Glutamatergic neuron (in vitro differentiated cells): Measurements from ENCODE around the gene C1orf210. TPM values are rescaled to one million over a fixed set of nuclear protein-coding genes. Genes with fewer than 3 reads are reported as not detected.
A peak's percentile ranks its signal among the peaks of the same experiment; 100 is the strongest.

Experiments
- DNase-seq: peaks from one replicate; pipeline ENCODE4 v3.0.0; 2022
- H3K27ac Mint-ChIP-seq: one replicate; pipeline ENCODE4 v1.8.0; 2020; ENCODE audit warnings: mild to moderate bottlenecking, mixed read lengths, inconsistent platforms; ENCODE audit not compliant: unreplicated experiment
- H3K27me3 Mint-ChIP-seq: one replicate; pipeline ENCODE4 v1.8.0; 2020; ENCODE audit warnings: mild to moderate bottlenecking, moderate library complexity, mixed read lengths, inconsistent platforms; ENCODE audit not compliant: unreplicated experiment
- H3K36me3 Mint-ChIP-seq: one replicate; pipeline ENCODE4 v1.8.0; 2020; ENCODE audit warnings: mild to moderate bottlenecking, mixed read lengths, inconsistent platforms; ENCODE audit not compliant: unreplicated experiment
- H3K4me1 Mint-ChIP-seq: one replicate; pipeline ENCODE4 v1.8.0; 2020; ENCODE audit warnings: mild to moderate bottlenecking, low read depth, mixed read lengths, inconsistent platforms; ENCODE audit not compliant: unreplicated experiment
- H3K4me3 Mint-ChIP-seq: one replicate; pipeline ENCODE4 v1.8.0; 2020; ENCODE audit warnings: mild to moderate bottlenecking, mixed read lengths, inconsistent platforms; ENCODE audit not compliant: unreplicated experiment
- H3K9me3 Mint-ChIP-seq: one replicate; pipeline ENCODE4 v1.8.0; 2020; ENCODE audit warnings: mild to moderate bottlenecking, moderate library complexity, mixed read lengths, inconsistent platforms; ENCODE audit not compliant: unreplicated experiment
- total RNA-seq: library from RNA; stranded (reverse); fragmentation: NEBNext Ultra II Directional; extraction: Animal tissue kit (Norgen Biotek cat#: 25700); gene quantifications from one replicate; pipeline ENCODE4 v1.2.1, GENCODE V29; 2021; ENCODE audit not compliant: unreplicated experiment
- TF ChIP-seq, protein P1 (sequence below): fragments of 200-600 bp; sonication (generic); IDR thresholded peaks from one replicate; pipeline ENCODE4 v1.5.0; 2021; ENCODE audit not compliant: partially characterized antibody, unreplicated experiment

C1orf210 gene
- total RNA-seq, 1 donor from 2014 or later, result not detected

DNA sequence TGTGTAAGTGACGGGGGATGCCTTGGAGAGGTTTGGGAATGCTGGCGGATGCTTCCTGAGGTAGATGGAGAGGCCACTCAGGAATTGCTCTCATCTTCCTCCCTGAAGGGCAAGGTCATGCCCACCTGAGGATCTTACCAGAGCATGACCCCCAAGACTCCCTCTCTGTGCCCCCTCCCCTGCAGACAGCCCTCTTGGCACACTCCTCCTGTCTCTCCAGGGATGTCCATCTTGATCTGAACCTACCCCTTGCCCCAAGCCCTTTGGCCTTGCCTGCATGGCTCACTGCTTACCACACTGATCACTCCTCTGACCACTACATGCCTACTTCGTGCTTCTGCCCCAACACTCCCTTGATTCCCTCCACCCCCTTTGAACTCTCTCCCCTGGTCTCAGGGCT, 34.4 kb upstream of the C1orf210 start:
- Mint-ChIP-seq H3K4me1 (peaks cover 24% of the 10 kb centered on the region), H3K4me3 (no peak overlapping the region)

GRCh38 chr1:43319288-43319687, 33.9 kb upstream of the C1orf210 start:
- no peak overlapping the region for H3K4me3 Mint-ChIP-seq
- peak overlapping the region; percentile 98 for H3K27ac Mint-ChIP-seq
- DNase-seq, result no peak
- peaks cover 24% of the 10 kb centered on the region for H3K4me1 Mint-ChIP-seq
- TF ChIP-seq, protein P1, sequence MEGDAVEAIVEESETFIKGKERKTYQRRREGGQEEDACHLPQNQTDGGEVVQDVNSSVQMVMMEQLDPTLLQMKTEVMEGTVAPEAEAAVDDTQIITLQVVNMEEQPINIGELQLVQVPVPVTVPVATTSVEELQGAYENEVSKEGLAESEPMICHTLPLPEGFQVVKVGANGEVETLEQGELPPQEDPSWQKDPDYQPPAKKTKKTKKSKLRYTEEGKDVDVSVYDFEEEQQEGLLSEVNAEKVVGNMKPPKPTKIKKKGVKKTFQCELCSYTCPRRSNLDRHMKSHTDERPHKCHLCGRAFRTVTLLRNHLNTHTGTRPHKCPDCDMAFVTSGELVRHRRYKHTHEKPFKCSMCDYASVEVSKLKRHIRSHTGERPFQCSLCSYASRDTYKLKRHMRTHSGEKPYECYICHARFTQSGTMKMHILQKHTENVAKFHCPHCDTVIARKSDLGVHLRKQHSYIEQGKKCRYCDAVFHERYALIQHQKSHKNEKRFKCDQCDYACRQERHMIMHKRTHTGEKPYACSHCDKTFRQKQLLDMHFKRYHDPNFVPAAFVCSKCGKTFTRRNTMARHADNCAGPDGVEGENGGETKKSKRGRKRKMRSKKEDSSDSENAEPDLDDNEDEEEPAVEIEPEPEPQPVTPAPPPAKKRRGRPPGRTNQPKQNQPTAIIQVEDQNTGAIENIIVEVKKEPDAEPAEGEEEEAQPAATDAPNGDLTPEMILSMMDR, result no peak
- H3K9me3 Mint-ChIP-seq, result peaks cover 19% of the 10 kb centered on the region
- H3K27me3 Mint-ChIP-seq, result peaks cover 17% of the 10 kb centered on the region
- H3K36me3 Mint-ChIP-seq, result peaks cover 4% of the 10 kb centered on the region

More for the DNA sequence above, 34.4 kb upstream of the C1orf210 start:
- Mint-ChIP-seq H3K27ac (no peak overlapping the region), H3K27me3 (peaks cover 16% of the 10 kb centered on the region), H3K9me3 (peaks cover 20% of the 10 kb centered on the region), H3K36me3 (peaks cover 9% of the 10 kb centered on the region)
- TF ChIP-seq, protein P1, result no peak
- DNase-seq, result no peak

DNA sequence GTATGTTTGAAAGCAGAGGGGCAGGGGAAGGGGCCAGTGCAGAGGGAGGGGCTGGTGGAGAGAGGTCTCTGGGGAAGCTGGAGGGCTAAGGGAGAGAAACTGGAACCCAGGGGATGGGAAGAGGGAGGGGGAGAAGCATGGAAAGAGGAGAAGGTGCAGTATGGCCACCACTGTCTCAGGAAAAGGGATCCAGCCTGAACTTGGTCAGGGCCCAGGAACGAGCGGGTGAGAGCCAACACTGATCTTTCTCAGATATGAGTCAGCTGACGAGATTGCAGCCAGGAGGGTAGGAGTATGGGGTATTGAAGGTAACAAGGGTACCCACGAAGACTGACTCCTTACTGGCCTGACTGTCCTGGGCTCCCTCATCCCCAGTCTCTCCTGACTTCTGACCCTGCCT, 33.5 kb upstream of the C1orf210 start:
- no peaks in the 10 kb centered on the region for H3K36me3 Mint-ChIP-seq
- TF ChIP-seq, protein P1, result no peak

GRCh38 chr1:43317817-43318471, 32.6 kb upstream of the C1orf210 start:
- Mint-ChIP-seq H3K36me3 (no peaks in the 10 kb centered on the region), H3K9me3 (peaks cover 20% of the 10 kb centered on the region), H3K4me1 (peaks cover 24% of the 10 kb centered on the region), H3K27ac (peak overlapping the region; percentile 98), H3K4me3 (peak overlapping the region; percentile 78), H3K27me3 (peaks cover 17% of the 10 kb centered on the region)
- TF ChIP-seq, protein P1, result no peak
- peak; percentile 74 for DNase-seq

More for the DNA sequence above, 33.5 kb upstream of the C1orf210 start:
- no peak for DNase-seq
- peak overlapping the region; percentile 98 for H3K27ac Mint-ChIP-seq
- H3K9me3 Mint-ChIP-seq, result peaks cover 20% of the 10 kb centered on the region
- H3K4me1 Mint-ChIP-seq, result peaks cover 24% of the 10 kb centered on the region
- peaks cover 17% of the 10 kb centered on the region for H3K27me3 Mint-ChIP-seq
- no peak overlapping the region for H3K4me3 Mint-ChIP-seq

GRCh38 chr1:43316738-43317520, 31.5 kb upstream of the C1orf210 start:
- peak overlapping the region; percentile 19 for H3K4me3 Mint-ChIP-seq

More at GRCh38 chr1:43316738-43317520, 31.5 kb upstream of the C1orf210 start:
- Mint-ChIP-seq H3K9me3 (peaks cover 22% of the 10 kb centered on the region), H3K27me3 (peaks cover 17% of the 10 kb centered on the region), H3K36me3 (no peaks in the 10 kb centered on the region), H3K27ac (peak overlapping the region; percentile 98), H3K4me1 (peaks cover 24% of the 10 kb centered on the region)
- DNase-seq, result no peak
- TF ChIP-seq, protein P1, result peak; percentile 15
